Measurements from ENCODE around the gene EHF. TPM values are rescaled to one million over a fixed set of nuclear protein-coding genes. Genes with fewer than 3 reads are reported as not detected.

The EHF gene
- total RNA-seq, 4 donors from 2014 or later, result 0.13 to 30.0 (median 1.0) TPM

DNA sequence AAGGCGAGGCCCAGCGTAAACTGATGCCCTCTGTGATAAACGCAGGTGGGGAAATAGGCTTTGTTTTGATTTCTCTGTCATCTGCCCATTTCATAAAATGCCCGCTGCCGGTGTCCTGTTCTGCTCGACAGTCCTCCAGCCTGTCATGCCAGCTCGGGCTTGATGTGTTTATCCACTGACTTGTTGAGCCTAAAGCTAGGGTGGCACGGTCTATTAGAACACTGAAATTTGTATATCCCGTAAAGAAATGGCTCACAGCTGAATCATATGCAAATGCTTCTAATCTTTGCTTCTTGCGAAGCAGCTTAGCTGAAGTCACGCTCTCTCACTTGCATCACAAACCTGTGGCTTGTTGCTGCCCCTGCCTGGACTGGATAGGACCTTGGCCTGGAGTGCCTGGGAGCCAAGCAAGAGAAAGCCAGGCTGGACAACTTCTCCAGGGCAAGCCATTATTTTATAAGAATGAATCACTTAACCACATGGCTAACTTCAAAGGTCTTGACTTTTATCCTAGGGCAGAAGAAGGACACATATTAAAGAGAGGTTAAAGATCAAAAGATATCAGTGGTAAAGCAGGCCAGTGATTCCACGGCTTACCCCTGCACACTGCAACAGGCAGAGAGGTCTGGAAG, 33.1 kb downstream of the EHF start:
- Histone ChIP-seq H3K27me3 (peaks cover 10% of the 10 kb centered on the region), H3K27ac (no peak overlapping the region), H3K4me1 (no peaks in the 10 kb centered on the region), H3K9me3 (no peaks in the 10 kb centered on the region), H3K36me3 (no peaks in the 10 kb centered on the region), H3K4me3 (no peak overlapping the region)
- 72 to 86% methylated on average over 4 to 12 of the region's 12 CpGs for WGBS, 2 donors (ENCODE audit: low coverage in 1 of 2)
- no peak for ATAC-seq
- no peak for TF ChIP-seq EP300 (IDR thresholded peaks at IDR 0.05)
- TF ChIP-seq CTCF (IDR thresholded peaks at IDR 0.05), result no peak
- TF ChIP-seq POLR2A (IDR thresholded peaks at IDR 0.05), result no peak
- TF ChIP-seq POLR2AphosphoS5 (IDR thresholded peaks at IDR 0.05), result no peak

DNA sequence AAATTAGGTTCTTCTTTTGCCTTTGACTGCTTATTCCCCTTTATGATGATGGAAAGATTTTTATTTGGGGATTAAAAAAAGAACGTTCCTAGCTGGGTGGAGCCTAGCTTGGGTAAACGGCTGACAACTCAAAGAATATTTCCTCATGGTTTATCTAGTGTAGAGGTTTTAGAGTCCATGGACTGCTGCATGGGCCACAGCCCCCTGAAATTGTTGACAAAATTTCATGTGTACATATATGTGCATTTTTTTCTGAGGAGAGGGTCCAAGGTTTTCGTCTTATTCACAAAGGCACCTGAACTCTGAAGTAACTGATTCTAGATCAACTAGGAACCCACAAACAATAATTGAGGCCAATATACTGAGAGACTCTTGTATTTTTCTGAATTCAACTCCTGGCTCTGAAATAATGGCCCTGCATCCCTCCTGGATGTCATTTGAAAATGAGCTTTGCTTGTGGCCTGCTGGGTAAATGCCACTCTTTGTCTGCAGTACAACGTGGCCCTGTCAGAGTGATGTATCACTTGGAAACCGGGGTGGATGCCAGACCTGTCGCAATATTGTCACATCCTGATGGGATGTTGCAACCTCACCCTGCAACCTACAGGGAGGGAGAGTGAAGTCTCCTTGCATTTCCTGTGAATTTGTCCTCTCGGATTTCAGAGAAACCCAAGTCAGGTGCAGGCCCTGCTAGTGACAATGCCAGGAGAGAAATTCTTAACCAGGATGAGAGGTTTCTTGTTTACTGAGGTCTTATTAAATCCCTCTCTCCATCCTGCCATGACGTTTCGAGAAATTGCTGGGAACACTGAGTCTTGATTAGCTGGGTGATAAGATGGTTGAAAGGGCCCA, 33.8 kb downstream of the EHF start:
- H3K36me3 ChIP-seq, result no peaks in the 10 kb centered on the region
- no peak for TF ChIP-seq POLR2A (IDR thresholded peaks at IDR 0.05)
- peak; percentile 48 for TF ChIP-seq POLR2AphosphoS5 (IDR thresholded peaks at IDR 0.05)
- 36 to 50% methylated on average over 8 to 9 of the region's 9 CpGs for whole genome bisulfite sequencing, 2 donors (ENCODE audit: low coverage in 1 of 2)
- H3K9me3 ChIP-seq, result no peaks in the 10 kb centered on the region
- no peaks in the 10 kb centered on the region for H3K4me1 ChIP-seq
- ATAC-seq, result peak; percentile 57
- peaks cover 8% of the 10 kb centered on the region for H3K27me3 ChIP-seq
- H3K4me3 ChIP-seq, result no peak overlapping the region
- H3K27ac ChIP-seq, result no peak overlapping the region

GRCh38 chr11:34655335-34656008, 34.6 kb downstream of the EHF start:
- Histone ChIP-seq H3K27me3 (peaks cover under 1% of the 10 kb centered on the region), H3K36me3 (no peaks in the 10 kb centered on the region), H3K27ac (no peak overlapping the region), H3K4me1 (no peaks in the 10 kb centered on the region), H3K9me3 (no peaks in the 10 kb centered on the region), H3K4me3 (no peak overlapping the region)
- no peak for ATAC-seq
- TF ChIP-seq POLR2A (IDR thresholded peaks at IDR 0.05) (no peak), CTCF (IDR thresholded peaks at IDR 0.05) (no peak), POLR2AphosphoS5 (IDR thresholded peaks at IDR 0.05) (no peak), EP300 (IDR thresholded peaks at IDR 0.05) (no peak)
- 46 to 71% methylated on average over 2 of the region's 2 CpGs for WGBS, 2 donors (ENCODE audit: low coverage in 1 of 2)

DNA sequence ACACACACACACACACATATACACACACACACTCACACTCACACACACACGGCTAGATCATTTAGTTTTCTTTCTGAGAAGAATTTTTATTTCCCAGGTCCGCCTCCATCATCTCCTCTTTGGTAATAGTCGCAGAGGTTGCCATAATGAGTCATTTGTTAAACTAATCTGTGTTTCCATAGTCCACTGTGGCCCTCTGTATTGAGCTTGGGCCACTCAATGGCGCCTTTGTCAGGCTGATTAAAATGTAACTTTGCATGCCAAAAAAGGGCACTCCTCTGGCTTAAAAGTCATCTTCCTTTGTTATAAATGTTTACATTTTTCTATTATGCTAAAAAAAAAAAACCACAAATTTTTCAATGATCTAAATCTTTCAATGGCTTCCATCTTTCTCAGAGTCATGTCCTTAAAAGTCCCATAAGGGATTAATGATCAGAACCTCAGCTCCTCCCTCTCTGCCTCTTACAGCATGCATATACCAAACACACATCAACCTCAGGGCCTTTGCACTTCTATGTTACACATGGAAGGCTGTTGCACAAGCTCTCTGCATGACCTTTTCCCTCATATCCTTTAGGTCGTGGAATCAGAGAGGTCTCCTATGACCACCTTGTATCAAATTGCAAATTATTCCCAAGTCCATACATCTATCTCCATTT, 35.3 kb downstream of the EHF start:
- no peak for ATAC-seq
- no peak overlapping the region for H3K4me3 ChIP-seq
- no peaks in the 10 kb centered on the region for H3K36me3 ChIP-seq
- H3K9me3 ChIP-seq, result no peaks in the 10 kb centered on the region
- no peaks in the 10 kb centered on the region for H3K27me3 ChIP-seq
- H3K4me1 ChIP-seq, result no peaks in the 10 kb centered on the region
- WGBS, 2 donors (ENCODE audit: low coverage in 1 of 2), result 62 to 89% methylated on average over 5 of the region's 5 CpGs
- H3K27ac ChIP-seq, result no peak overlapping the region
- no peak for TF ChIP-seq POLR2A (IDR thresholded peaks at IDR 0.05)
- no peak for TF ChIP-seq EP300 (IDR thresholded peaks at IDR 0.05)
- no peak for TF ChIP-seq POLR2AphosphoS5 (IDR thresholded peaks at IDR 0.05)
- TF ChIP-seq CTCF (IDR thresholded peaks at IDR 0.05), result no peak

Measured in gastroesophageal sphincter (tissue), 4 donors.